HG03196 (cell line): ENCODE results near the gene RMND5B.
"Not testable (repeated sequence)": the region's sequence is repeated elsewhere in the genome, so short reads cannot be mapped to it uniquely, and the experiment has no call there.

Experiments
- ATAC-seq: cut with Tn5 transposase; IDR thresholded peaks from one replicate; pipeline ENCODE4 v1.9.1; 2021; ENCODE audit not compliant: unreplicated experiment

The RMND5B gene

DNA sequence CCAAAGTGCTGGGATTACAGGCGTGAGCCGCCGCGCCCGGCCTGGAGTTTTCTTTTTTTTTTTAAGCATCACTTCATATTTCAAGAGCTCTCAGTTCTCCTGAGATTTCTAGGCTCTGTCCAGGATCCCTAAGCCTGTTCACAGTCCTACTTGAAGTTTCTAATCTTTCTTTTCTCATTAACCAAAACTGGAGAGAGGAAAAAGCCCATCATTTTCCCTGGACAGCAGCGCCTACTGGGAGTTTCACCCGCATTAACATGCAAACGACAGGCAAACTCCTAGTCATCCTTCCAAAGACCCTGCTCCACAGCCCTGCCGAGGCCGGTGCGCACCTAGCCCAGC, 609 bp upstream of the RMND5B start:
- not testable (repeated sequence) for ATAC-seq

DNA sequence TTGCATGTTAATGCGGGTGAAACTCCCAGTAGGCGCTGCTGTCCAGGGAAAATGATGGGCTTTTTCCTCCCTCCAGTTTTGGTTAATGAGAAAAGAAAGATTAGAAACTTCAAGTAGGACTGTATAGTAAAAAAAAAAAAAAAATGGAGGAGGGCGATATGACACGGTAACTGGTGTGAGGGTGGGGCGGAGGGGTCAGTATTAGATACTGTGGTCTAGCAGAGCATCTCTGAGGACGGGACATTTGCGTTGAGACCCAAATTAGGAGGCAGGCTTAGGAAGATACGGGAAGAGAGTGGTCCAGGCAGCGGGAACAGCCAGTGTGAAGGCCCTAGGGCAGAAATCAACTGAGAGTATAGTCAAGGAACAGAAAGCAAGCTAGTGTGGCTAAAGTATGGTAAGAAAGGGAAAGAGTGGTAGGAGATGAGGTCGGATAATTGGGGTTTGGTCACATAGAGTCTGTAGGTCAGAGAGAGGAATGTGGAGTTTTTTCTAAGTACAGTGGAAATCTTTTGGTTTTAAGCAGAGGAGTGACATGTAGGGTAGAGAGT, 707 bp downstream of the RMND5B start:
- no peak for ATAC-seq

DNA sequence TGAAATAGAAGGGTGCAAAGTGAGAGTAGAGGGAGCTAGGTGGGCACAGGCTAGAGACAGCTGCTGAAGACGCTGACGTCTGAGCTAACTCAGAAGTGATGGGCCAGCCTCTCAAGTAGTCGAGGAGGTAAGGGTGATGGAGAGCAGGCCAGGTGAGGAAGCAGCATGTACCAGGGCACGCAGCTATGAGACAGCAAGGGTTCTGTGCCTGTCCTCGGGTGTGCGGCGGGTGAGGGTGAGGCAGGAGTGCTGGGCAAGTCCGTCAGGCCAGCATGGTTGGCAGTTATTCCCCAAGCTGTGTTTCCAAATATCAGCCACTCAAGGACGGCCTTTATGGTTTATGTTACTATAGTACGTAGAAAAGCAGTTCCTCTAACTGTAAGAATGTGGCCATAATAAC, 6.2 kb downstream of the RMND5B start:
- no peak for ATAC-seq

DNA sequence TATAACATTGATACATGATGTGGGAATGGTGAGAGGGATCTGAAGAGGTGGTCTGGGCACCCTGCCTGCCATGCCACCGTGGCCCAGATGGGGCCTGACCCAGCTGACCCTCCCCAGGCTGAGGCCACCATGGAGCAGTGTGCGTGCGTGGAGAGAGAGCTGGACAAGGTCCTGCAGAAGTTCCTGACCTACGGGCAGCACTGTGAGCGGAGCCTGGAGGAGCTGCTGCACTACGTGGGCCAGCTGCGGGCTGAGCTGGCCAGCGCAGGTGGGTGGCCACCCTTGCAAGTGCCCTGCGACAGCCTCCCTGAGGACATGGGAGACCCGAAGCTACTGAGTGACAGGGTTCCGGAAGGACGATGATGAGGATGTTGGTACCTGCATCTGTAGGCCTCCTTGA, 7.2 kb downstream of the RMND5B start:
- ATAC-seq, result no peak

DNA sequence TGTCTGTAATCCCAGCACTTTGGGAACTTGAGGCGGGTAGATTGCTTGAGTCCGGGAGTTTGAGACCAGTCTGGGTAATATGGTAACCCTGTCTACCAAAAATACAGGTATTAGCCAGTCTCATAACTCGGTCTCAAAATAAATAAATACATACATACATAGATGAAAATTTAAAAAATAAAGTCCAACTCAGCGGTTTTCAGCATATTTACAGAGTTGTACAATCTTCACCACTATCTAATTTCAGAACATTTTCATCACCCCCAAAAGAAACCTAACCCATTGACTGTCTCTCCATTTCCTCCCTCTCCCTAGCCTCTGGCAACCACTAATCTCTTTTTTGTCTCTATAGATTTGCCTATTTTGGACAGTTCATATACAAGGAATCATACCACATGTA, 10.7 kb downstream of the RMND5B start:
- ATAC-seq, result no peak

DNA sequence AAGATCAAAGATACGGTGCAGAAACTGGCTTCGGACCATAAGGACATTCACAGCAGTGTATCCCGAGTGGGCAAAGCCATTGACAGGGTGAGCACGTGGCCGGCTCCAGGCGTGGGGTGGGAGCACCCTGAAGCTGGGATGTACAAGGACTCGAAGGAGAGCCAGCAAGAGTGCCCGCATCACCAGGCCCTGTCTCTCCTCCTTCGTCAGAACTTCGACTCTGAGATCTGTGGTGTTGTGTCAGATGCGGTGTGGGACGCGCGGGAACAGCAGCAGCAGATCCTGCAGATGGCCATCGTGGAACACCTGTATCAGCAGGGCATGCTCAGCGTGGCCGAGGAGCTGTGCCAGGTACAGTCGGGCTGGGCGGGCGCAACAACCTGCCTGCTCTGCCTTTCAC, 11.8 kb downstream of the RMND5B start:
- ATAC-seq, result no peak

DNA sequence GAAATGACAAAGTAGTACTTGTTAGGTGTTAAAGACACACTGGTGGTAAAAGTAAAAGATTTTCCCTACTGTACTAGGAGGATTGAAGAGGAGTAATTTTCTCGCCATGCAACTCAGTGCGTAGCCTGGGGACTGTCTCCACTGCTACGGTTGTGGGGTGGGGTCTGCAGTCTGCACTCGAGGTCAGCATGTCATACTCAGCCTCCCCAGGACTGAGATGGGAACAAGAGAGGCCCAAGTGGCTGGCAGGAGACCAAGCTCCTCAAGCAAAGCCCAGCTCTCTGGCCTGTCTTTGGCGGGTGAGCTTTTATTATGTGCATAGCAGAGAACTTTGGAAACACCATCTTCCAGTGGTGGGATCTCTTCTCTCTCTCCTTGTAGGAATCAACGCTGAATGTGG, 12.4 kb downstream of the RMND5B start:
- ATAC-seq, result no peak

DNA sequence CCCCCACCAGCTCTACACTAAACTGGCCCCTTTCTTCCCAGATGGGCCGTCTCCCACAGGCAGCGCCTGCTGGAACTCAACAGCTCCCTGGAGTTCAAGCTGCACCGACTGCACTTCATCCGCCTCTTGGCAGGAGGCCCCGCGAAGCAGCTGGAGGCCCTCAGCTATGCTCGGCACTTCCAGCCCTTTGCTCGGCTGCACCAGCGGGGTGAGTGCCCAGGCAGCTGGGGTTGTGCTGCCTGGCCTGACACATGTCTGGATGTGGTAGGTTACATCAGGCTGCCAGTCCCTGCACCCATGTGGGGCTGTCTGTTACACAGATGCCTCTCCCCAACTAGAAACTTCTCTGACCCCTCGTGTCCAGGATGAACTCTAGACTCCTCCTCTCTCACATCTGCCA, 13.1 kb downstream of the RMND5B start:
- ATAC-seq, result no peak

DNA sequence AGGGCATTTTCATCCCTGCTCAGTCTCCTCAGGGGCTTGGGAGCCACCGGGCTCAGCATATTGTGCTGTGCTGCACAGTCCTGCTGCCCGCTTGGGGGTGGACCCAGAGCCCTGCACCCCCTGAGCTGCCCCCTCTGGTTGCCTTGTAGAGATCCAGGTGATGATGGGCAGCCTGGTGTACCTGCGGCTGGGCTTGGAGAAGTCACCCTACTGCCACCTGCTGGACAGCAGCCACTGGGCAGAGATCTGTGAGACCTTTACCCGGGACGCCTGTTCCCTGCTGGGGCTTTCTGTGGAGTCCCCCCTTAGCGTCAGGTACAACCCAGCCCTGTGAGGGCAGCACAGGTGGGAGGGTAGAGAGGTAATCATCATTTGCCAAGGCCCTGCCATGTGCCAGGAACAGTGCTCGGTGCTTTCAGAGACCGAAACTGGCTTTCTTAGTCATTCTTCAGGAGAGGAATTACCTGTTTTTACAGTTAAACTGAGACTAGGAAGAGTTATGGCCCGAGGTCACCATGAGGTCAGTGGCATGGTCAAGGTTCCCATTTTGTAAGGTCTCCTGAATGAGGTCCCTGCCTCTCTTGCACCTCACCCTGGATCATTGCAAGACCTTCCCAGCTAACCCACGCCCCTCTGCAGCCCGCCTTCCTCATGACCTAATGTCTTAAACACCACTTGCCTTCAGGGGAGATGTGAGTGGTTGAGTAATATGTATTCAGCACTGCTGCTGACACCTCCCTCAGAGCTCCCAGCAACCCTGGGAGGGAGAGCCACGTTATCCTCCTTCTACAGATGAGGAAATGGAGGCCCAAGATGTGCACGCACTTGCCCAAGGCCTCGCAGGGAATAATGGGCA, 15.4 kb downstream of the RMND5B start:
- ATAC-seq, result peak; percentile 62

DNA sequence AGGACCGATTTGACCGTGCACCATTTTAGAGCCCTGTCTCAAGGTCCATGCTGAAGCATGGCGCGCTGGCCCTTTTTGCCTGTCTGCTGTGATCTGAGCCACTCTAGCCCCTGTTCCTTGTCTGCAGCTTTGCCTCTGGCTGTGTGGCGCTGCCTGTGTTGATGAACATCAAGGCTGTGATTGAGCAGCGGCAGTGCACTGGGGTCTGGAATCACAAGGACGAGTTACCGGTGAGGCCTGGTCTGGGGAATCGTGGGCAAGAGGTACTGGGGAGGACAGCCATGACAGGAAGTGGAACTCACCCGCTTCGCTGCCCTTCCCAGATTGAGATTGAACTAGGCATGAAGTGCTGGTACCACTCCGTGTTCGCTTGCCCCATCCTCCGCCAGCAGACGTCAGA, 16.6 kb downstream of the RMND5B start:
- ATAC-seq, result no peak

DNA sequence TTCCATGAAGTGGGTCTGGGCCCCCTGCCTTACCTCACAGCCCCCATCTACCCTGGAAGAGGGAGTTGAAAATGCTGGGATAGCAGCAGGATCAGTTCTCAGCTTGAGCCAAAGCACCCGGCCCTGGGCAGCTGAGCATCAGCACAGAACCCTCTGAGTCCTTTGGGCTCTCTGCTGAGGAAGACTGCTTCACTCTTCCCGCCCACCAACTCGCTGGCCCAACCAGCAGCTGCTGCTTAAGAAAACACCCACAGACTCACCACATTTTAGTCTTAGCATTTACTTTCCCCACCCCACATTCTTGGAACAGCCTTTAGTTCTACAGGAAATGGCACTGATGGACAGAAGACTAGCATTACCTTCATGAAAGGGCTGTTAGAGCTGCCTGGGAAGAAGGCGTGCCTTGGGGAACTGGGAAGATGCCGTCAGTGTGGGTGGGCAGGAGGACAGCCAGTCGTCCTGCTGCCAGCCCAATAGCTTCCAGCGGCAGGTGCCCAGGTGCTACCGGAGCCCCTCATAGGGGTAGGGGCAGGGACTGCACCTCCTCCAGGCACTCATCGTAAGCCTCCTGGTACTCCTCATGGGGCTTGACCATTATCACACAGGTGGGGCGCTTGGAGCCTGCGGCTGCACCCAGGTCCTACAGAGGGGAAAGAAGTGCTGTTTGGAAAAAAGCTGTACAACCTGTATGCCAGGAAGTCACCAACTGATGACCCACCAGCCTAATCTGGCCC, 18.6 kb downstream of the RMND5B start:
- no peak for ATAC-seq

DNA sequence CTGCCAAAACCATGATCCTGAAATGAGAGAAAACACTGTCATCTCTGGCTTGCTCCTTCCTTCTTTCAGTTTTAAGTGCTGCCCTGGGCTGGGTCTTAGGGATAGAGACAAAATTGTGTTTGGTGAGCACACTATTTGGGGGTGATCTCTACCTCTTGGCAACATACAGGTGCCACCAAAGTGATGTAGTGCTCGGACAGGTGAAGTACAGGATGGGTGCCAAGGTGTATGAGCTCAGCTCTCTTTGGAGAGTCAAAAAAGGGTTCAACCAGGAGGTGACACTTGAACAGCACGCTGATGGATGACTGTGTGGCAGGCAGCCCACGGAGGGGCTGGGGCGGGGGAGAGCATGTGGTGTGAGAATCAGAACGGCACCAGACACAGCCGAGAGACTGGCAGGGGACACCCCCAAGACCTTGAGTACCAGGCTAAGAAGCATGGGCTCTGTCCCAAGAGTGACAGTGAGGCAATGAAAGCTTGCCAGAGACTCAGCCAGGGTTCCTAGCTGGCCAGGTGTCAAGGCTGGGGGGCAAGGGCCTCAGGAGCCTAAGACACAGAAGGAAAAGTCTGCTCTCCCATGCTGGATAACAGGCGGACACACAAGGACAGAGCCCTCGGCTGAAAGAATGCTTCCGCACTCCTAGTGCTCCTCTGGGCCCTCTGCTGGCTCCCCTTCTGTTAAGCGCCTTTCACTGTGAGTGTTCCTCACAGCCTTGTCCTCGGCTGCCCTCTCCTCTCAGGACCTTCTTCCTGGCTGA, 20.3 kb downstream of the RMND5B start:
- ATAC-seq, result no peak

DNA sequence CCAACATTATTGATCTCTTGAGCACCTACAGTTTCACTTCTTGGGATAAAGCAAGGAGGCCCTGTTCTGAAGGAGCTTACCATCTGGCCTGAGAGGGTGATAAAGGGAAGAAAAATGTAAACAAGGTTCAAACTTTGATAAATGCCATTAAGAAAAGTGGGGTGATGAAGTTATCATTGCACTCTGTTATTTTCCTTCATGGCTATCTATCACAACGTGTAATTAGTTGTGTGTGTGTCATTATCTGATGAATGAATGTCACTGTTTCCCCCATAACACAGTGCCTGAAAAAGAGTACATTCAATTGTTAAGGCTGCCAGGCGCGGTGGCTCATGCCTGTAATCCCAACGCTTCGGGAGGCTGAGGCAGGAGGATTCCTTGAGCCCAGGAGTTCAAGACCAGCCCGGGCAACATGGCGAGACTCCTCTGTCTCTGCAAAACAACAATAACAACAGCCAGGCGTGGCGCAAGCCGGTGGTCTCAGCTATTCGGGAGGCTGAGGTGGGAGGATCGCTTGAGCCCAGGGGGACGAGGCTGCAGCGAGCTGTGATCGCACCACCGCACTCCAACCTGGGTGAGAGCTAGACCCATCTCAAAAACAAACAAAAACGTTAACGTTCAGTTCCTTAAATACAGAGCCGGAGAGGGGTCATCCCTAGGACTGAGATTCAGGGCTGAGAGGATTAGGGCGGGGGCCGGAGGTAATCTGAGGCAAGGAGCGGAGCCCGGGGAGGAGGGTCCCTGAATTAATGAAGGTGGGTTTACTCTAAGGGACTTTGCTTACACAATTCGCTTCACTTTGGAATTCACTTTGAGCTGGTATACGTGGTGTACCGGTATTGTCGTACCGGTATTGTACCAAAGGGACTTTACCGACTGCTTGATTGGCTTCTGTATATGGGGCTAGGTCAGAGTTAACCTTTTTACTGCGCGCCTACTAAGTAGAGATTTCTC, 22.0 kb downstream of the RMND5B start:
- ATAC-seq, result no peak

DNA sequence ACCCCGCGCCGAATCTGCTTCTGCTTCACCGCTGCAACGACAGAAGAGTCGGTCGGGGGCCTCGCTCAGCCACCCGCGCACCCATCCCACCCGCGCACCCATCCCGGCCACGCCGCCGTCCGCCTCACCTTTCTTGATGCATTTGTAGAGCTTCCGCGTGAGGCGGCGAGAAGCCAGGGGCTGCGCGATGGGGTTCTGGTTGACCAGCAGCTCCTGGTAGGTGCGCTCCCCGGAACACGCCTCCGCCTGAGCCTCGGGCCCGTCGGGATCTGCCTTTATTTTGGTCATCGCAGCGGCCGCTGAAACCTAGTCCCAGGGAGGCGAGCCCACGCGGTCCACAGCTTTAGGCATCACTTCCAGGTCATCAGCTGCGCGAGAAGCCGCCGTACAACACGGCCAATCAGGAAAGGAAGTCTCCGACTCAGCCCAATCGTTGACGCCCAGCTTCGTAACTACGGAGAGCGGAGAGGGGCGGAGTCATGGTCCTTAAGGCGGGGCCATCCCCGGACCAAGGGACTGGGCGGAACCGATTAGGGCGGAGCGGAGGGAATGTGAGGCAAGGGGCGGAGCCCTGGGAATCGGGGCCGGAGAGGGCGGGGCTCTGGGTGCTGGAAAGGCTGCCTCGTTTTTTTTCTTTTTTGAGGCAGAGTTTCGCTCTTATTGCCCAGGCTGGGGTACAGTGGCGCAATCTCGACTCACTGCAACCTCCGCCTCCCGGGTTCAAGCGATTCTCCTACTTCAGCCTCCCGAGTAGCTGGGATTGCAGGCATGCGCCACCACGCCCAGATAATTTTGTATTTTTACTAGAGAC, 22.9 kb downstream of the RMND5B start, which contains the start of gene NHP2:
Gene NHP2, minus strand, starts transcription at position 356 of the 811 bp plus-strand sequence. Its CDS starts 68 bp downstream, at position 288.
- peak; percentile 96 for ATAC-seq

DNA sequence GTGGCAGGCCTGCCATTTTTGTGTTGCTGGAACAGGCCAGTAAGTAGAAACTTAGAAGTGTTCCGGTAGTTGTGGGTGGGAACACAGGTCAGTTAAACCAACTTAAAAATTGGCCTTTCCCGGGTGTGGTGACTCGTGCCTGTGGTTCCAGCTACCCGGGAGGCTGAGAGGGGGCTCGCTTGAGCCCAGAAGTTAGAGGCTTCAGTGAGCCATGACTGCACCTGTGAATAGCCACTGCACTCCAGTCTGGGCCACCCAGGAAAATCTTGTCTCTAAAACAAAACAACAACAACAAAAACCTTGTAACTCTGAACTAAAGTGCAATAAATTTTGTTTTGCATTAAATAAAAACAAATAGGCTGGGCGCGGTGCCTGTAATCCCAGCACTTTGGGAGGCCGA, 24.3 kb downstream of the RMND5B start:
- no peak for ATAC-seq

DNA sequence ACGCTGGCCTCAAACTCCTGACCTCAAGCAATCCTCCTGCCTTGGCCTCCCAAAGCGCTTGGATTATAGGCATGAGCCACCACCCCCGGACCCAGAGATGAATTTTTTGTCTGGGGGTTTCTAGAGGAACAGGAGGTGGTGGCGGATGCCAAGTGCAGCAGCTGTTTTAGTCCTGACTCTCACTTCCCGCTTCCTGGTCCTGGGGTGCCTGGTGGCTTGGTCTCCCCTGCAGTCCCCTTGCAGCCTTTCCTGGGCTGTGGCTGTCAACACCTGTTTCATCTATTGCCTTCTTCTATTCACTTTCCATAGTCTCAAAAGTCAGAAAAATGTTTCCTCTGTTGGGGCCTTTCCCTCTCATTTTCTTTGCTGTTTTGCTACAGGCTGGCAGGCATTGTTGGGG, 29.4 kb downstream of the RMND5B start:
- no peak for ATAC-seq

DNA sequence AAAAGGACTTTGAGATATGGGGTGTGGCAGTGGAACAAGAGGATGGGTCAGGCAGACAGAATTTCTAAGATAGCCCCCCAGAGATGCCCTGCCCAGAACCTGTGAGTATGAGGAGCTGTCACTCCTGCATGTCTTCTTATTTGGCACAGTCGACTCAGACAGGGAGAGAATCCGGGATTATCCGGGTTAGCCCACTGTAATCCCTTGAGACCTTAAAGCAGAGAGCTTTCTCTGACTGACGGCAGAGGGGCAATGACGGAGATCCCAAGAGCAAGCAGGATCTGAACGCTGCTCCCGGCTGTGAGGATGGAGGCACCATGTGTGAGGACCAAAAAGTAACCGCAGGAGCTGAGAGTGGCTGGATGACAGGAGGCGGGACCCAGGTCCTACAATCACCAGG, 31.7 kb downstream of the RMND5B start:
- no peak for ATAC-seq

DNA sequence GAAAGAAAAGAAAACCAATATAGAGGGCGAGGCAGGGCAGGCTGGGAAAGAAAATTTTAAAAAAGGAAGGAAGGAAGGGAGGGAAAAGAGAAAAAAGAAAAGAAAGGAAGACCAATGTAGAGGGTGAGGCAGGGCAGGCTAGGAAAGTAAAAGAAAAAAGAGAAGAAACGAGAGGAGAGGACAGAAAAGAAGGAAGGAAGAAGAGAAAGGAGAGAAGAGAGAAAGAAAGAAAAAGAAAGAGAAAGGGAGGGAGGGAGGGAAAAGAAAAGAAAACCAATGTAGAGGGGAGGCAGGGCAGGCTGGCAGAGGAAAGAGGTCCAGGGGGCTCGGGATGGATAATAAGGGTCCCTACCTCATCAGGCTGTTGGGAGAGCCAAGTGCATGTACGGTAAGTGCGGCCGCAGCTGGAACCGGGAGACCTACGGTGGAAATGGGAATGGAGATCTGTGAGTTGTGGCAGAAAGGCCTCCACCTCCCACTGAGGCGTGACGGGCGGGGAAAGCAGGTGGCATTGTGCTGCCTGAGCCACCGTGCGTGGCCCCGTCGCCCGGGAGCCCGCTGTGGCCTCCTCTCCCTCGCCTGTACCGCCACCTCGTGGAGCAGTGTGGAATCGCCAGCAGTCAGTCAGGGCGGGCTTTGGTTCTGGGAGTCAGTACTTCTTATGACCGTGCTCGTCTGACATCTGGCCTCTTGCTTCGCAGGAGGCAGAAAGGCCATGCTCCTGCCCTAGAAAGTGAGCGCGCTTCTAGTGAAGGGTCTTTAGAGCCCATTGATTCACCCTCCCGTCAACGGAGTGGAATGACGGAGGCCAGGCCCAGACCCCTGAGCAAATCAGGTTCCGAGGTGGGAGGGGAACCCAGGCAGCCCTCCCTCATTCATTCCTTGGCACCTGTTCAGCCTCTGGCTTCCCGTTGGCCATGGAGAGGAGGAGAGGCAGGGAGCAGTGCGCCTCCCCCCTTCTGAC, 33.2 kb downstream of the RMND5B start:
- ATAC-seq, result peak; percentile 88
